DMS53 (cell line): ENCODE measurements around the gene JAKMIP2.
A peak's percentile ranks its signal among the peaks of the same experiment; 100 is the strongest.
"Not testable (repeated sequence)": the region's sequence is repeated elsewhere in the genome, so short reads cannot be mapped to it uniquely, and the experiment has no call there.

Experiments used
- DNase-seq: peaks from one replicate; lab custom pipeline; 2025; lab: John Stamatoyannopoulos, UW

Gene JAKMIP2

GRCh38 chr5:147658293-147658932 lies 124.1 kb downstream of the JAKMIP2 start:
- no peak for DNase-seq

- no peak for DNase-seq
Measured at GRCh38 chr5:147648597-147648996, 133.9 kb downstream of the JAKMIP2 start.

- no peak for DNase-seq
Measured at GRCh38 chr5:147645197-147645596, 137.3 kb downstream of the JAKMIP2 start.

- DNase-seq = no peak
Measured at GRCh38 chr5:147644460-147644859, 138.1 kb downstream of the JAKMIP2 start.

GRCh38 chr5:147643142-147643541 lies 139.4 kb downstream of the JAKMIP2 start:
- DNase-seq = no peak

GRCh38 chr5:147642666-147643065 lies 139.9 kb downstream of the JAKMIP2 start:
- DNase-seq = no peak

GRCh38 chr5:147639321-147639720 lies 143.2 kb downstream of the JAKMIP2 start:
- DNase-seq = no peak

GRCh38 chr5:147636729-147636984 lies 145.9 kb downstream of the JAKMIP2 start:
- no peak for DNase-seq

GRCh38 chr5:147635882-147636728 lies 146.4 kb downstream of the JAKMIP2 start:
- no peak for DNase-seq

- not testable (repeated sequence) for DNase-seq
Measured at GRCh38 chr5:147635439-147635838, 147.1 kb downstream of the JAKMIP2 start.

- DNase-seq = no peak
Measured at GRCh38 chr5:147633173-147633572, 149.4 kb downstream of the JAKMIP2 start.

- no peak for DNase-seq
Measured at GRCh38 chr5:147631428-147632003, 151.0 kb downstream of the JAKMIP2 start.

- DNase-seq = no peak
Measured at GRCh38 chr5:147629196-147629595, 153.3 kb downstream of the JAKMIP2 start.

GRCh38 chr5:147628058-147628895 lies 154.3 kb downstream of the JAKMIP2 start:
- peak; percentile 87 for DNase-seq

GRCh38 chr5:147626464-147626863 lies 156.1 kb downstream of the JAKMIP2 start:
- no peak for DNase-seq

- no peak for DNase-seq
Measured at GRCh38 chr5:147621016-147621415, 161.5 kb downstream of the JAKMIP2 start.

- DNase-seq = no peak
Measured at GRCh38 chr5:147619281-147619878, 163.1 kb downstream of the JAKMIP2 start.

- DNase-seq = no peak
Measured at GRCh38 chr5:147617711-147618350, 164.7 kb downstream of the JAKMIP2 start.

- DNase-seq = peak; percentile 22
Measured at GRCh38 chr5:147617191-147617606, 165.3 kb downstream of the JAKMIP2 start.

- DNase-seq = no peak
Measured at GRCh38 chr5:147616421-147616820, 166.1 kb downstream of the JAKMIP2 start.

- DNase-seq = no peak
Measured at GRCh38 chr5:147613359-147613758, 169.2 kb downstream of the JAKMIP2 start.
